ENCODE results near the gene ENOSF1. TPM values are rescaled to one million over a fixed set of nuclear protein-coding genes. Genes with fewer than 3 reads are reported as not detected.

ENOSF1 gene
- total and polyA plus RNA-seq, 2 of the 13 experiments (the other 11 are each of a cell fraction or from before 2014, with no cell fraction given) = 37.6 to 40.1 TPM

GRCh38 chr18:658001-658946 is 54.2 kb downstream of the ENOSF1 start (continued):
- TF ChIP-seq ZNF260 (CRISPR knock-in tag; IDR thresholded peaks at IDR 0.05; ENCODE audit: borderline replicate concordance, low read depth) (no peak), ZC3H13 (CRISPR knock-in tag; IDR thresholded peaks at IDR 0.05) (peak; percentile 46; the same call in 1 of the 2 replicates), HOXA3 (CRISPR knock-in tag; IDR thresholded peaks at IDR 0.05) (peak; percentile 58), HNF1A (IDR thresholded peaks at IDR 0.05; ENCODE audit: low read depth) (no peak), HNF1A (CRISPR knock-in tag; IDR thresholded peaks at IDR 0.05; ENCODE audit: borderline replicate concordance) (no peak; the same call in 1 of the 2 replicates), ZNF329 (CRISPR knock-in tag; IDR thresholded peaks at IDR 0.05; ENCODE audit: low read depth) (0 out of 2 replicates have a peak, but pooled peaks have one; percentile 54), ATM (IDR thresholded peaks at IDR 0.05; ENCODE audit: borderline replicate concordance) (no peak), SKI (IDR thresholded peaks at IDR 0.05; ENCODE audit: partially characterized antibody) (peak; percentile 25), PAWR (CRISPR knock-in tag; IDR thresholded peaks at IDR 0.05; ENCODE audit: borderline replicate concordance) (no peak), HOXD1 (CRISPR knock-in tag; IDR thresholded peaks at IDR 0.05) (no peak; the same call in 1 of the 2 replicates)
- TF ChIP-seq, protein P1, sequence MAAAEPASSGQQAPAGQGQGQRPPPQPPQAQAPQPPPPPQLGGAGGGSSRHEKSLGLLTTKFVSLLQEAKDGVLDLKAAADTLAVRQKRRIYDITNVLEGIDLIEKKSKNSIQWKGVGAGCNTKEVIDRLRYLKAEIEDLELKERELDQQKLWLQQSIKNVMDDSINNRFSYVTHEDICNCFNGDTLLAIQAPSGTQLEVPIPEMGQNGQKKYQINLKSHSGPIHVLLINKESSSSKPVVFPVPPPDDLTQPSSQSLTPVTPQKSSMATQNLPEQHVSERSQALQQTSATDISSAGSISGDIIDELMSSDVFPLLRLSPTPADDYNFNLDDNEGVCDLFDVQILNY (CRISPR knock-in tag; conservative IDR thresholded peaks at IDR 0.05) = peak; percentile 68; the same call in 1 of the 2 replicates
- TF ChIP-seq, protein P2, sequence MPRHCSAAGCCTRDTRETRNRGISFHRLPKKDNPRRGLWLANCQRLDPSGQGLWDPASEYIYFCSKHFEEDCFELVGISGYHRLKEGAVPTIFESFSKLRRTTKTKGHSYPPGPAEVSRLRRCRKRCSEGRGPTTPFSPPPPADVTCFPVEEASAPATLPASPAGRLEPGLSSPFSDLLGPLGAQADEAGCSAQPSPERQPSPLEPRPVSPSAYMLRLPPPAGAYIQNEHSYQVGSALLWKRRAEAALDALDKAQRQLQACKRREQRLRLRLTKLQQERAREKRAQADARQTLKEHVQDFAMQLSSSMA (CRISPR knock-in tag; IDR thresholded peaks at IDR 0.05) = no peak
- TF ChIP-seq, protein P3, sequence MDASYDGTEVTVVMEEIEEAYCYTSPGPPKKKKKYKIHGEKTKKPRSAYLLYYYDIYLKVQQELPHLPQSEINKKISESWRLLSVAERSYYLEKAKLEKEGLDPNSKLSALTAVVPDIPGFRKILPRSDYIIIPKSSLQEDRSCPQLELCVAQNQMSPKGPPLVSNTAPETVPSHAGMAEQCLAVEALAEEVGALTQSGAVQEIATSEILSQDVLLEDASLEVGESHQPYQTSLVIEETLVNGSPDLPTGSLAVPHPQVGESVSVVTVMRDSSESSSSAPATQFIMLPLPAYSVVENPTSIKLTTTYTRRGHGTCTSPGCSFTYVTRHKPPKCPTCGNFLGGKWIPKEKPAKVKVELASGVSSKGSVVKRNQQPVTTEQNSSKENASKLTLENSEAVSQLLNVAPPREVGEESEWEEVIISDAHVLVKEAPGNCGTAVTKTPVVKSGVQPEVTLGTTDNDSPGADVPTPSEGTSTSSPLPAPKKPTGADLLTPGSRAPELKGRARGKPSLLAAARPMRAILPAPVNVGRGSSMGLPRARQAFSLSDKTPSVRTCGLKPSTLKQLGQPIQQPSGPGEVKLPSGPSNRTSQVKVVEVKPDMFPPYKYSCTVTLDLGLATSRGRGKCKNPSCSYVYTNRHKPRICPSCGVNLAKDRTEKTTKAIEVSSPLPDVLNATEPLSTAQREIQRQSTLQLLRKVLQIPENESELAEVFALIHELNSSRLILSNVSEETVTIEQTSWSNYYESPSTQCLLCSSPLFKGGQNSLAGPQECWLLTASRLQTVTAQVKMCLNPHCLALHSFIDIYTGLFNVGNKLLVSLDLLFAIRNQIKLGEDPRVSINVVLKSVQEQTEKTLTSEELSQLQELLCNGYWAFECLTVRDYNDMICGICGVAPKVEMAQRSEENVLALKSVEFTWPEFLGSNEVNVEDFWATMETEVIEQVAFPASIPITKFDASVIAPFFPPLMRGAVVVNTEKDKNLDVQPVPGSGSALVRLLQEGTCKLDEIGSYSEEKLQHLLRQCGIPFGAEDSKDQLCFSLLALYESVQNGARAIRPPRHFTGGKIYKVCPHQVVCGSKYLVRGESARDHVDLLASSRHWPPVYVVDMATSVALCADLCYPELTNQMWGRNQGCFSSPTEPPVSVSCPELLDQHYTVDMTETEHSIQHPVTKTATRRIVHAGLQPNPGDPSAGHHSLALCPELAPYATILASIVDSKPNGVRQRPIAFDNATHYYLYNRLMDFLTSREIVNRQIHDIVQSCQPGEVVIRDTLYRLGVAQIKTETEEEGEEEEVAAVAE (CRISPR knock-in tag; IDR thresholded peaks at IDR 0.05; ENCODE audit: borderline replicate concordance) = 0 out of 2 replicates have a peak, but pooled peaks have one; percentile 10
- TF ChIP-seq, protein P4, sequence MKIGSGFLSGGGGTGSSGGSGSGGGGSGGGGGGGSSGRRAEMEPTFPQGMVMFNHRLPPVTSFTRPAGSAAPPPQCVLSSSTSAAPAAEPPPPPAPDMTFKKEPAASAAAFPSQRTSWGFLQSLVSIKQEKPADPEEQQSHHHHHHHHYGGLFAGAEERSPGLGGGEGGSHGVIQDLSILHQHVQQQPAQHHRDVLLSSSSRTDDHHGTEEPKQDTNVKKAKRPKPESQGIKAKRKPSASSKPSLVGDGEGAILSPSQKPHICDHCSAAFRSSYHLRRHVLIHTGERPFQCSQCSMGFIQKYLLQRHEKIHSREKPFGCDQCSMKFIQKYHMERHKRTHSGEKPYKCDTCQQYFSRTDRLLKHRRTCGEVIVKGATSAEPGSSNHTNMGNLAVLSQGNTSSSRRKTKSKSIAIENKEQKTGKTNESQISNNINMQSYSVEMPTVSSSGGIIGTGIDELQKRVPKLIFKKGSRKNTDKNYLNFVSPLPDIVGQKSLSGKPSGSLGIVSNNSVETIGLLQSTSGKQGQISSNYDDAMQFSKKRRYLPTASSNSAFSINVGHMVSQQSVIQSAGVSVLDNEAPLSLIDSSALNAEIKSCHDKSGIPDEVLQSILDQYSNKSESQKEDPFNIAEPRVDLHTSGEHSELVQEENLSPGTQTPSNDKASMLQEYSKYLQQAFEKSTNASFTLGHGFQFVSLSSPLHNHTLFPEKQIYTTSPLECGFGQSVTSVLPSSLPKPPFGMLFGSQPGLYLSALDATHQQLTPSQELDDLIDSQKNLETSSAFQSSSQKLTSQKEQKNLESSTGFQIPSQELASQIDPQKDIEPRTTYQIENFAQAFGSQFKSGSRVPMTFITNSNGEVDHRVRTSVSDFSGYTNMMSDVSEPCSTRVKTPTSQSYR (CRISPR knock-in tag; IDR thresholded peaks at IDR 0.05; ENCODE audit: borderline replicate concordance) = peak; percentile 93

Data from HepG2 (cell line).